CD14-positive monocyte (primary cell): ENCODE data around the gene CNRIP1. TPM values are rescaled to one million over a fixed set of nuclear protein-coding genes. Genes with fewer than 3 reads are reported as not detected.
A peak's percentile ranks its signal among the peaks of the same experiment; 100 is the strongest.

Source experiments
- DNase-seq, 3 donors: peaks; one replicate each; pipeline ENCODE4 v3.0.0-alpha.2; 2011 to 2022
- H2AFZ ChIP-seq: 2 replicates; pipeline ENCODE4 v1.6.0; 2012; ENCODE audit warnings: mild to moderate bottlenecking, low read depth, low read length, inconsistent platforms; ENCODE audit not compliant: insufficient read depth, poor library complexity, severe bottlenecking
- H3K27ac ChIP-seq, 2 donors: 1 replicate in 1 of 2; 2 replicates in 1 of 2; pipeline ENCODE4 v1.5.1; 2012 to 2013; ENCODE audit warnings: low read length in 2 of 2, control low read depth in 1 of 2, inconsistent platforms in 1 of 2, low read depth in 1 of 2, mild to moderate bottlenecking in 1 of 2
- H3K27me3 ChIP-seq, 2 donors: one replicate each; pipeline versions ENCODE4 v1.6.0 to v1.6.1; 2011 to 2013; ENCODE audit warnings: low read length in 2 of 2; ENCODE audit not compliant: control insufficient read depth in 2 of 2, insufficient read depth in 2 of 2
- H3K36me3 ChIP-seq, 2 donors: replicated peaks in 1 of 2; 1 replicate in 1 of 2; 2 replicates in 1 of 2; pipeline versions ENCODE4 v1.5.1 to v1.6.1; 2012 to 2013; ENCODE audit warnings: low read length in 2 of 2, control low read depth in 1 of 2, inconsistent platforms in 1 of 2, mild to moderate bottlenecking in 1 of 2; ENCODE audit not compliant: insufficient read depth in 2 of 2, control insufficient read depth in 1 of 2
- H3K4me1 ChIP-seq, 2 donors: 1 replicate in 1 of 2; 2 replicates in 1 of 2; pipeline versions ENCODE4 v1.5.1 to v1.6.1; 2012 to 2013; ENCODE audit warnings: low read length in 2 of 2, control low read depth in 1 of 2, inconsistent platforms in 1 of 2, mild to moderate bottlenecking in 1 of 2, moderate library complexity in 1 of 2; ENCODE audit not compliant: insufficient read depth in 2 of 2, control insufficient read depth in 1 of 2
- H3K4me2 ChIP-seq: replicated peaks from 2 replicates; pipeline ENCODE3; 2012; ENCODE audit warnings: low read length, moderate library complexity, mild to moderate bottlenecking; ENCODE audit not compliant: poor library complexity, severe bottlenecking; ENCODE audit errors: extremely low read depth
- H3K4me3 ChIP-seq, 3 experiments: fragments of 200-600 bp in 1 of 3; sonication (generic) in 1 of 3; replicated peaks in 1 of 3; 1 replicate in 2 of 3; 2 replicates in 1 of 3; pipeline ENCODE4 v1.5.1; 2011 to 2013; ENCODE audit warnings: low read length in 3 of 3, mild to moderate bottlenecking in 3 of 3, control low read depth in 2 of 3, low read depth in 2 of 3, inconsistent platforms in 1 of 3, moderate library complexity in 1 of 3
- H3K79me2 ChIP-seq: 2 replicates; pipeline ENCODE4 v1.6.0; 2012; ENCODE audit warnings: mild to moderate bottlenecking, control low read depth, inconsistent platforms, low read length, moderate library complexity; ENCODE audit not compliant: insufficient read depth
- H3K9ac ChIP-seq: 2 replicates; pipeline ENCODE4 v1.6.0; 2017; ENCODE audit warnings: low read length, mild to moderate bottlenecking; ENCODE audit not compliant: insufficient read depth, poor library complexity, severe bottlenecking
- H3K9me3 ChIP-seq, 2 donors: replicated peaks in 1 of 2; 1 replicate in 1 of 2; 2 replicates in 1 of 2; pipeline versions ENCODE4 v1.5.1 to v1.6.1; 2012 to 2013; ENCODE audit warnings: low read length in 2 of 2, control low read depth in 1 of 2; ENCODE audit not compliant: control insufficient read depth in 1 of 2, insufficient read depth in 1 of 2
- H4K20me1 ChIP-seq: 2 replicates; pipeline ENCODE4 v1.6.0; 2012; ENCODE audit warnings: mild to moderate bottlenecking, low read length, control low read depth, moderate library complexity; ENCODE audit not compliant: insufficient read depth
- H3K27ac Mint-ChIP-seq, 7 donors: one replicate each; pipeline ENCODE4 v1.8.0; 2020; ENCODE audit warnings: mild to moderate bottlenecking in 7 of 7, mixed read lengths in 7 of 7, moderate library complexity in 6 of 7, inconsistent platforms in 2 of 7
- H3K27me3 Mint-ChIP-seq, 3 donors: one replicate each; pipeline ENCODE4 v1.8.0; 2021 to 2022; ENCODE audit warnings: low read depth in 3 of 3, mild to moderate bottlenecking in 3 of 3, mixed read lengths in 3 of 3, moderate library complexity in 3 of 3, inconsistent platforms in 1 of 3
- H3K36me3 Mint-ChIP-seq, 2 donors: one replicate each; pipeline ENCODE4 v1.8.0; 2020; ENCODE audit warnings: mixed read lengths in 2 of 2, inconsistent platforms in 1 of 2, mild to moderate bottlenecking in 1 of 2
- H3K4me1 Mint-ChIP-seq: one replicate; pipeline ENCODE4 v1.8.0; 2020; ENCODE audit warnings: mild to moderate bottlenecking, mixed read lengths
- H3K4me3 Mint-ChIP-seq, 2 donors: one replicate each; pipeline ENCODE4 v1.8.0; 2020; ENCODE audit warnings: mild to moderate bottlenecking in 2 of 2, mixed read lengths in 2 of 2, moderate library complexity in 1 of 2
- H3K9me3 Mint-ChIP-seq, 7 donors: one replicate each; pipeline ENCODE4 v1.8.0; 2020 to 2022; ENCODE audit warnings: mixed read lengths in 7 of 7, mild to moderate bottlenecking in 6 of 7, moderate library complexity in 6 of 7, inconsistent platforms in 2 of 7
- CTCF ChIP-seq: fragments of 200-600 bp; IDR thresholded peaks from one replicate; pipeline ENCODE4 v1.8.0; 2022; ENCODE audit warnings: antibody characterized with exemption, mild to moderate bottlenecking
- WGBS: methylation state at CpG from one replicate; pipeline ENCODE4 v1.1.5; 2013; ENCODE audit warnings: missing lambda C conversion rate; ENCODE audit not compliant: insufficient coverage; 5-methylcytosine and 5-hydroxymethylcytosine counted together
- intact Hi-C, 2 donors: fragments of 100-400 bp; cut with micrococcal nuclease; formaldehyde crosslinking; loops; one replicate each; pipeline versions ENCODE4 v1.15.0 to v1.15.1; 2023
- polyA plus RNA-seq, 3 donors: library from polyadenylated mRNA; depleted of rRNA in 1 of 3; unstranded in 2 of 3; stranded (reverse) in 1 of 3; fragments of 300-500 nt in 2 of 3; fragments of >200 nt in 1 of 3; fragmentation: Illumina TruSeq in 2 of 3; gene quantifications; 1 replicate in 2 of 3; 2 replicates in 1 of 3; pipeline ENCODE4 v1.2.3, GENCODE V29; 2012 to 2021

The CNRIP1 gene
- polyA plus RNA-seq, 3 donors = 0.09 to 0.53 (median 0.17) TPM

- intact Hi-C loops = no loop called here
- peak overlapping the region; percentile 98 for H3K4me2 ChIP-seq
- H4K20me1 ChIP-seq = no peaks in the 10 kb centered on the region
- peak overlapping the region; percentile 98 for H2AFZ ChIP-seq
- H3K79me2 ChIP-seq = no peaks in the 10 kb centered on the region
- H3K9me3 ChIP-seq = no peaks in the 10 kb centered on the region
- H3K27me3 Mint-ChIP-seq = peaks cover 25 to 44% (median 34%) of the 10 kb centered on the region in 3 donors
- H3K9ac ChIP-seq = peak overlapping the region; percentile 58
- H3K9me3 Mint-ChIP-seq = peaks cover 0 to 7% (median 0%) of the 10 kb centered on the region in 7 donors
- peak overlapping the region; percentile 47 to 85 (median 69) for H3K4me3 ChIP-seq
- H3K36me3 Mint-ChIP-seq = peaks cover 0 to 2% of the 10 kb centered on the region in 2 donors
- H3K4me1 Mint-ChIP-seq = peaks cover 15% of the 10 kb centered on the region
- peak in 1 of 3 donors; percentile 26 for DNase-seq
- H3K4me1 ChIP-seq = peaks cover 17 to 20% of the 10 kb centered on the region in 2 donors
- H3K27ac ChIP-seq = no peak overlapping the region
- H3K27me3 ChIP-seq = peaks cover 8 to 35% of the 10 kb centered on the region in 2 donors
- peak overlapping the region; percentile 87 to 91 for H3K4me3 Mint-ChIP-seq
- no peaks in the 10 kb centered on the region for H3K36me3 ChIP-seq
- no peak for TF ChIP-seq CTCF
- peak overlapping the region in 4 of 7 donors; percentile 22 to 66 (median 48) for H3K27ac Mint-ChIP-seq
- WGBS = 2% methylated on average over 6 of the region's 11 CpGs
Observed at GRCh38 chr2:68320118-68320641, 431 bp upstream of the CNRIP1 start.

GRCh38 chr2:68318914-68319397 lies 793 bp downstream of the CNRIP1 start:
- H3K9me3 Mint-ChIP-seq = peaks cover 0 to 7% (median 0%) of the 10 kb centered on the region in 7 donors
- peak overlapping the region in 1 of 7 donors; percentile 22 for H3K27ac Mint-ChIP-seq
- H3K27me3 Mint-ChIP-seq = peaks cover 25 to 42% (median 34%) of the 10 kb centered on the region in 3 donors
- Histone ChIP-seq H3K79me2 (no peaks in the 10 kb centered on the region), H3K36me3 (no peaks in the 10 kb centered on the region), H3K4me2 (peak overlapping the region; percentile 98), H3K4me1 (peaks cover 17 to 20% of the 10 kb centered on the region in 2 donors), H3K9me3 (no peaks in the 10 kb centered on the region), H2AFZ (peak overlapping the region; percentile 98), H3K9ac (peak overlapping the region; percentile 58), H3K27ac (no peak overlapping the region), H4K20me1 (no peaks in the 10 kb centered on the region), H3K4me3 (peak overlapping the region; percentile 47 to 85 (median 69)), H3K27me3 (peaks cover 8 to 35% of the 10 kb centered on the region in 2 donors)
- no peak for TF ChIP-seq CTCF
- intact Hi-C loops = no loop called here
- peaks cover 0 to 2% of the 10 kb centered on the region in 2 donors for H3K36me3 Mint-ChIP-seq
- peaks cover 15% of the 10 kb centered on the region for H3K4me1 Mint-ChIP-seq
- peak in 1 of 3 donors; percentile 12 for DNase-seq
- H3K4me3 Mint-ChIP-seq = peak overlapping the region; percentile 87 to 91
- 3% methylated on average over 18 of the region's 27 CpGs for WGBS
